NAMALWA (cell line): ENCODE results near the gene ADM2.
"Not testable (repeated sequence)": the region's sequence is repeated elsewhere in the genome, so short reads cannot be mapped to it uniquely, and the experiment has no call there.

Source experiments
- DNase-seq: peaks from one replicate; pipeline ENCODE4 v3.0.0-alpha.2; 2015; ENCODE audit warnings: low spot score

ADM2 gene

GRCh38 chr22:50481440-50482106 is at the start of gene ADM2:
Gene ADM2 (plus strand): TSS chr22:50481543. CDS start chr22:50481848, 305 bp downstream.
- DNase-seq: no peak

- no peak for DNase-seq
These were observed 49.0 kb upstream of the ADM2 start for GRCh38 chr22:50432131-50432876.

GRCh38 chr22:50432877-50433510 is 48.3 kb upstream of the ADM2 start:
- DNase-seq: not testable (repeated sequence)

- DNase-seq: no peak
These were observed 46.5 kb upstream of the ADM2 start for GRCh38 chr22:50434849-50435248.

- DNase-seq: no peak
These were observed 45.9 kb upstream of the ADM2 start for GRCh38 chr22:50435291-50436014.

- DNase-seq: no peak
These were observed 45.1 kb upstream of the ADM2 start for GRCh38 chr22:50436015-50436830.

- DNase-seq: no peak
These were observed 44.5 kb upstream of the ADM2 start for GRCh38 chr22:50436841-50437341.

GRCh38 chr22:50437511-50438304 is 43.6 kb upstream of the ADM2 start:
- DNase-seq: no peak

- no peak for DNase-seq
These were observed 42.8 kb upstream of the ADM2 start for GRCh38 chr22:50438305-50439275.

- no peak for DNase-seq
These were observed 42.0 kb upstream of the ADM2 start for GRCh38 chr22:50439314-50439870.

GRCh38 chr22:50439871-50440331 is 41.4 kb upstream of the ADM2 start:
- no peak for DNase-seq

- DNase-seq: no peak
These were observed 40.6 kb upstream of the ADM2 start for GRCh38 chr22:50440544-50441249.

- no peak for DNase-seq
These were observed 39.8 kb upstream of the ADM2 start for GRCh38 chr22:50441428-50441993.

- no peak for DNase-seq
These were observed 38.1 kb upstream of the ADM2 start for GRCh38 chr22:50443197-50443596.

- DNase-seq: no peak
These were observed 37.3 kb upstream of the ADM2 start for GRCh38 chr22:50443801-50444625.

- DNase-seq: no peak
These were observed 36.7 kb upstream of the ADM2 start for GRCh38 chr22:50444663-50445062.
